Lower lobe of right lung (tissue), 2 donors: Measurements from ENCODE around the gene LTBP3. TPM values are rescaled to one million over a fixed set of nuclear protein-coding genes. Genes with fewer than 3 reads are reported as not detected.
A peak's percentile ranks its signal among the peaks of the same experiment; 100 is the strongest.

Source experiments
- ATAC-seq, 2 donors: fragments of 200-7000 bp; cut with Tn5 transposase; one replicate each; pipeline ENCODE4 v1.9.1; 2020 to 2022; ENCODE audit warnings: mild to moderate bottlenecking in 2 of 2, moderate library complexity in 2 of 2
- DNase-seq: peaks from one replicate; pipeline ENCODE4 v3.0.0-alpha.2; 2020
- H3K27ac ChIP-seq: fragments of 200-600 bp; one replicate; pipeline ENCODE4 v1.8.0; 2022
- H3K27me3 ChIP-seq: fragments of 200-600 bp; one replicate; pipeline ENCODE4 v1.8.0; 2022; ENCODE audit warnings: low read depth
- H3K36me3 ChIP-seq: fragments of 200-600 bp; one replicate; pipeline ENCODE4 v1.8.0; 2022; ENCODE audit warnings: mild to moderate bottlenecking
- H3K4me1 ChIP-seq: fragments of 200-600 bp; one replicate; pipeline ENCODE4 v1.8.0; 2022
- H3K4me3 ChIP-seq: fragments of 200-600 bp; one replicate; pipeline ENCODE4 v1.8.0; 2022; ENCODE audit warnings: mild to moderate bottlenecking
- H3K9me3 ChIP-seq: fragments of 200-600 bp; one replicate; pipeline ENCODE4 v1.8.0; 2022
- CTCF ChIP-seq: fragments of 200-600 bp; IDR thresholded peaks from one replicate; pipeline ENCODE4 v1.8.0; 2022; ENCODE audit warnings: antibody characterized with exemption, mild to moderate bottlenecking
- intact Hi-C: fragments of 100-400 bp; cut with DNase I; formaldehyde crosslinking; loops from one replicate; pipeline ENCODE4 v1.11.0; 2022
- long read RNA-seq: library from polyadenylated mRNA; unstranded; transcript quantifications from one replicate; pipeline ENCODE4 v2.0.0, GENCODE V29; 2021
- total RNA-seq: library from RNA; stranded (reverse); fragmentation: NEBNext Ultra II Directional; extraction: Animal tissue kit (Norgen Biotek cat#: 25700); gene quantifications from one replicate; pipeline ENCODE4 v1.2.1, GENCODE V29; 2021
- donor health status: DM: no; HTN: yes; CAD: no; lungs with severe emphysema.

LTBP3 gene
- total RNA-seq, result 98.7 TPM
- long read RNA-seq, transcript LTBP3-220 (6 exons, 748 nt), result minor isoform, 5 of 181 reads
- long read RNA-seq, transcript LTBP3-221 (17 exons, 3,327 nt), result major isoform, 20 of 181 reads
- long read RNA-seq, partial matches to known transcripts, result 137 of 181 reads
- long read RNA-seq, other reads (novel, unspliced or antisense), result 15 of 181 reads

DNA sequence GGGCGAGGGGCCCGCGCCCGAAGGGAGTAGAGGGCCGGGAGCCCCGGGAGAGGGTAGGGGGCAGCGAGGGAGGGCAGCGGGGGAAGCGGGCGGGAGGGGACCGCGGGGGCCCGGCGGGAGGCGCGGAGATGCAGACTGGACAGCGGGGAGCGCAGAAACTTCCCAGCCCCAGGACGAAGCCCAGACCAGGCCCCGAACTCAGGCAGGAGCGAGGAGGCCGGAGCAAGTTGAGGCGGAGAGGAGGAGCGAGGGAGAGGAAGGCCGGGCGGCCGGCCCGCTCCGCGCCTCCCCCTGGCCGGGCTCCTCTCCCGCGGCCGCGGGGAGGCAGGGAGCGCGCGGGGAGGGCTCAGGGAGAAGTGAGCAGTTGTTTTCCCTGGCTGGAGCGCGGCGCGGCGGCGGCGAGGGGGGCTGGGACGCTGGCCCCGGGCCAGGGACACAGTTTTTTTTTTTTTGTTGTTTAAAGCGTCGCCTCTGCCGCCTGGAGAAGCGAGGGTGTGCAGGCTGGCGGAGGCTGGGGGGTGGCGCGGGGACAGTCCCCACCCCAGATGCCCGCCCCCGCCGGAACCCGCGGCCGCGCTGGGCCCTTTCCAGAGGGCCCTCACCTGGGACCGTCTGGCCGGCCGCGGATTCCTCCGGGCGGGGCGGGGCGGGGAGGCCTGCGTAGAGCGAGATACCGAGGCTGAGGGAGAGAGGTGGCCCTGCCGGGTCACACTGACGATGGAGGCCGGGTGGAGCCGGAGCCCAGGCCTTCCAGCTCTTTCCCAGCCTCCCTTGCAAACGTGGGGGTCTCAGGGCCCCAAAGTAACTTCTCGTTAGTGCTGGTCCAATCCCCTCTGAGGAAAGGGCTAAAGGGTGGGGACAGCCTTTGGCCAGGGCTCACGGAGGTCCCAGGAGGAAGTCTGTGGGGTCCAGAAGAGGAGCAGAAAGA is at the start of gene LTBP3:
Gene LTBP3, minus strand, starts transcription at position 358 of the 928 bp plus-strand sequence. CDS start 400 bp downstream, outside the sequence.
- H3K27ac ChIP-seq, result peak within 1 kb of the TSS; percentile 90
- peaks cover 6% of the 10 kb centered on the region for H3K36me3 ChIP-seq
- peak within 1 kb of the TSS; percentile 63 for H3K4me3 ChIP-seq
- TF ChIP-seq CTCF, result no peak
- intact Hi-C loops, result no loop called here
- H3K27me3 ChIP-seq, result no peaks in the 10 kb centered on the region
- H3K9me3 ChIP-seq, result no peaks in the 10 kb centered on the region
- DNase-seq (peak; percentile 87), ATAC-seq (peak; percentile 89 to 90)
- peaks cover 65% of the 10 kb centered on the region for H3K4me1 ChIP-seq

DNA sequence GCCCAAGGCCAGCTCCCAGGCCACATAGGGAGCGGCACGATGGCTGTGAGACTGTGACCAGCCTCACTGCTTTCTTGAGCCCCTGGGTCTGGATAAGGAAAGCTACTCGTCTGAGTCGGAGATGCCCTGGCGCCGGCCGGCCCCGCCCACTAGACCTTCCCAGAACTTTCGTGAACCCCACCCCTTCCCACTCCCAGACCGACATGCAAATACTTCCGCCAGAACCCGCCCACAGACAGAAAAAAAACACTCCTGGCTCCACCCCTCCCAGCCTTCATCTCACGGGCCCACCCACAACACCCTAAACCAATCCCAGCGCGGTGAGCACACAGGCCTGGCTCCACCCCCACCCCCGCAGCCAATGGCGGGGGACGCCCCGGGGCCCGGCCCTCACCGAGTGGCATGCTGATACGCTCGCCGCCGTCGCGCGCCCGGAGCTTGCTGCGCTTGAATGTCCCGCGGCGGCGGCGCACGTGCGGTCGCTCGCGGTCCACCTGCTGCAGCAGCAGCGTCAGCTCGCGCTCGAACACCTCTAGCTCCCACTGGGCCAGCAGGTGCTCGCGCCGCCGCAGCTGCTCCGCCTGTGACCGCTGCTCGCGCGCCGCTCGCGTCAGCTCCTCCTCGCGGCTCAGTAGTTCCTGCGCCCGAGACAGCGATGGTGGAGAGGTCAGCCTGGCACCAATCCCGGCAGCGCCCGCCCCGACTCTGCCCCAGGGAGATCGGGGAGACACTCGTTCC is 48.9 kb upstream of the LTBP3 start:
- peaks cover 86% of the 10 kb centered on the region for H3K36me3 ChIP-seq
- no peaks in the 10 kb centered on the region for H3K27me3 ChIP-seq
- peak; percentile 94 for DNase-seq
- no peak for TF ChIP-seq CTCF
- no peaks in the 10 kb centered on the region for H3K9me3 ChIP-seq
- ATAC-seq, result peak; percentile 96 to 97
- H3K4me3 ChIP-seq, result peak overlapping the region; percentile 38
- intact Hi-C loops, result no loop called here
- H3K4me1 ChIP-seq, result peaks cover 52% of the 10 kb centered on the region
- peak overlapping the region; percentile 68 for H3K27ac ChIP-seq

DNA sequence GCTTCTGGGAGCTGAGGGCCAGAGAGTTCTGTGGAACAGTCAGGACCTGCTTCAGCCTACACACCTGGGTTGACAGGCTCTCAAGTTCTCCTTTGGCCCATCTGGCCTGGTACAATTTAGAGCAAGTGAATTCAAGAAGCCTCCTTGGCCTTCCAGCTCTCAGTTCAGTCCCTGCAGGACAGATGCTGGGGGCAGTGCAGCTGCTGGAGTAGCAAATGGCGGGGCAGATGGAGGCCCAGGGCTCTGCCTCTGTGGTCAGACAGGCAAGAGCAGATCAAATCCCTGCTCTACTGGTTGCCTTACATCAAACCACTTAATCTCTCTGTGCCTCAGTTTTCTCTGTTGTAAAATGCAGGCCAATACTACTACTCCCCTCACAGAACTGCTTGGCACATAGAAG is 46.1 kb upstream of the LTBP3 start:
- ATAC-seq (no peak), DNase-seq (no peak)
- Histone ChIP-seq H3K4me1 (peaks cover 25% of the 10 kb centered on the region), H3K36me3 (peaks cover 98% of the 10 kb centered on the region), H3K27me3 (no peaks in the 10 kb centered on the region), H3K27ac (no peak overlapping the region), H3K4me3 (no peak overlapping the region), H3K9me3 (no peaks in the 10 kb centered on the region)
- intact Hi-C loops, result no loop called here
- no peak for TF ChIP-seq CTCF

GRCh38 chr11:65599955-65600246 is 41.7 kb upstream of the LTBP3 start:
- Histone ChIP-seq H3K4me1 (peaks cover 11% of the 10 kb centered on the region), H3K36me3 (peaks cover 83% of the 10 kb centered on the region), H3K27ac (no peak overlapping the region), H3K27me3 (no peaks in the 10 kb centered on the region), H3K4me3 (no peak overlapping the region), H3K9me3 (no peaks in the 10 kb centered on the region)
- TF ChIP-seq CTCF, result no peak
- DNase-seq (no peak), ATAC-seq (no peak)
- intact Hi-C loops, result no loop called here

GRCh38 chr11:65599216-65599954 is 41.2 kb upstream of the LTBP3 start:
- no peaks in the 10 kb centered on the region for H3K27me3 ChIP-seq
- peaks cover 78% of the 10 kb centered on the region for H3K36me3 ChIP-seq
- DNase-seq, result no peak
- ATAC-seq, result no peak
- H3K4me1 ChIP-seq, result peaks cover 15% of the 10 kb centered on the region
- no peak for TF ChIP-seq CTCF
- intact Hi-C loops, result no loop called here
- H3K9me3 ChIP-seq, result no peaks in the 10 kb centered on the region
- H3K4me3 ChIP-seq, result no peak overlapping the region
- no peak overlapping the region for H3K27ac ChIP-seq
